ENCODE data around the gene PFAS.
"Not testable (repeated sequence)": the region's sequence is repeated elsewhere in the genome, so short reads cannot be mapped to it uniquely, and the experiment has no call there.

The PFAS gene

GRCh38 chr17:8243827-8244226, 5.3 kb upstream of the PFAS start:
- ChIA-PET POLR2A (ENCODE audit: low non-redundant PET) (no interaction called here), CTCF (interaction anchor here (0.6 to 0.8 kb wide), 2 partner anchors 57 to 1553 kb away, joined by 4 to 5 read pairs; no protein-coding TSS in a partner anchor)
- no peak overlapping the region for H3K27ac ChIP-seq
- DNase-seq (ENCODE audit: low spot score): no peak
- TF ChIP-seq CTCF (conservative IDR thresholded peaks at IDR 0.05; ENCODE audit: low read depth): no peak

- ChIA-PET CTCF (interaction anchor here (0.6 to 0.8 kb wide), 2 partner anchors 56 to 1554 kb away, joined by 4 to 5 read pairs; no protein-coding TSS in a partner anchor), POLR2A (ENCODE audit: low non-redundant PET) (no interaction called here)
- no peak for TF ChIP-seq CTCF (conservative IDR thresholded peaks at IDR 0.05; ENCODE audit: low read depth)
- no peak overlapping the region for H3K27ac ChIP-seq
- no peak for DNase-seq (ENCODE audit: low spot score)
These were observed 4.3 kb upstream of the PFAS start for GRCh38 chr17:8244768-8245167.

- TF ChIP-seq CTCF (conservative IDR thresholded peaks at IDR 0.05; ENCODE audit: low read depth): no peak
- peak overlapping the region; percentile 97 for H3K27ac ChIP-seq
- ChIA-PET POLR2A (ENCODE audit: low non-redundant PET) (interaction anchor here (1.0 to 1.8 kb wide), 2 partner anchors 39 to 45 kb away, joined by 3 to 8 read pairs; partner anchors contain the start of genes RANGRF and SLC25A35), CTCF (interaction anchor here (0.5 kb wide), 1 partner anchor 489 kb away, joined by 3 read pairs; no protein-coding TSS in a partner anchor)
- no peak for DNase-seq (ENCODE audit: low spot score)
These were observed 772 bp downstream of the PFAS start for GRCh38 chr17:8249621-8250500.

- H3K27ac ChIP-seq: peak overlapping the region; percentile 14
- DNase-seq (ENCODE audit: low spot score); POLR2A ChIA-PET (ENCODE audit: low non-redundant PET): not testable (repeated sequence)
- CTCF ChIA-PET: interaction anchor here (0.6 kb wide), 1 partner anchor 232 kb away, joined by 6 read pairs; no protein-coding TSS in a partner anchor
These were observed 2.3 kb downstream of the PFAS start for GRCh38 chr17:8251411-8251810.

- DNase-seq (ENCODE audit: low spot score): no peak
- H3K27ac ChIP-seq: no peak overlapping the region
- CTCF ChIA-PET: interaction anchor here (0.8 kb wide), 1 partner anchor 47 kb away, joined by 4 read pairs; no protein-coding TSS in a partner anchor
- POLR2A ChIA-PET (ENCODE audit: low non-redundant PET): no interaction called here
- no peak for TF ChIP-seq CTCF (conservative IDR thresholded peaks at IDR 0.05; ENCODE audit: low read depth)
These were observed 4.7 kb downstream of the PFAS start for GRCh38 chr17:8253801-8254200.

GRCh38 chr17:8254881-8255280, 5.8 kb downstream of the PFAS start:
- TF ChIP-seq CTCF (conservative IDR thresholded peaks at IDR 0.05; ENCODE audit: low read depth): no peak
- no peak overlapping the region for H3K27ac ChIP-seq
- no peak for DNase-seq (ENCODE audit: low spot score)
- POLR2A ChIA-PET (ENCODE audit: low non-redundant PET): no interaction called here
- CTCF ChIA-PET: no interaction called here

GRCh38 chr17:8255499-8255898, 6.4 kb downstream of the PFAS start:
- TF ChIP-seq CTCF (conservative IDR thresholded peaks at IDR 0.05; ENCODE audit: low read depth): no peak
- DNase-seq (ENCODE audit: low spot score): no peak
- no peak overlapping the region for H3K27ac ChIP-seq
- ChIA-PET CTCF (no interaction called here), POLR2A (ENCODE audit: low non-redundant PET) (no interaction called here)
